HTERT RPE-1 (cell line): Measurements from ENCODE around the gene RAB6A.

ENCODE experiments used
- in situ Hi-C: fragments of 300-500 bp; cut with MboI; formaldehyde crosslinking; loops from 4 replicates; pipeline ENCODE4 v1.14.3; 2020; ENCODE audit warnings: low sequenced_read_pairs

Gene RAB6A

DNA sequence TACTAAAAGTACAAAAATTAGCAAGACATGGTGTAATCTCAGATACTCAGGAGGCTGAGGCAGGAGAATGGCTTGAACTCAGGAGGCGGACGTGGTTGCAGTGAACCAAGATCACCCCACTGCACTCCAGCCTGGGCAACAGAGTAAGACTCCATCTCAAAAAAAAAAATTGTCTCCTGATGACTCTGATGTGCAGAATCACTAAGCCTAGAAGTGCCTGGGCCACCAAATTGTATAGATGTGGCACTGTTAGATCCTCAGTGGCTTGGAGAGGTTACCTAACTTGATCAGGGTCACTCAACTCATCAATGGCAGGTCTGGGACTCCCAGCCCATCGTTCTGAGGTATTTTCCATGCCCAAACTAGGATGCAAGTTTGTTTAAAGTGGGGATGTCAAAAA, 103.9 kb downstream of the RAB6A start:
- in situ Hi-C loops, result no loop called here

DNA sequence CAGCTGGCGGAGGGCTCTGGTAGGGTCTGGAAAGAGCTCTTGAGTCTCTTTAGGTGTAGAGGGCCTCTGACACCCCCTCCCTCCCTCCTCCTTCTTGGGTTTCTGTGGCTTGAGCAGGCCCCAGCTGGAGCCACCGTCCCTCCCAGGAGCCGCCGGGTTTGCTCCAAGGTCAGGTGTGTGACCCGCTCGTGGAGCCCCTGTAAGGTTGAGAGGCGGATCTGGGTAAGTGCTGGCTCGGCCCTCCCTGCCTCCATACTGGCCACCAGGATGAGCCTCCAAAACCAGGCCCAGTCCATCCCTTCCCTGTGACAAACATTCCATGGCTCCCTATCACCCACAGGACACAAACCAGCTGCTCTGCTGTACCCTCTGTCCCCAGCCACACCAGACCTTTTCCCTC, 105.2 kb downstream of the RAB6A start:
- in situ Hi-C loops, result no loop called here

DNA sequence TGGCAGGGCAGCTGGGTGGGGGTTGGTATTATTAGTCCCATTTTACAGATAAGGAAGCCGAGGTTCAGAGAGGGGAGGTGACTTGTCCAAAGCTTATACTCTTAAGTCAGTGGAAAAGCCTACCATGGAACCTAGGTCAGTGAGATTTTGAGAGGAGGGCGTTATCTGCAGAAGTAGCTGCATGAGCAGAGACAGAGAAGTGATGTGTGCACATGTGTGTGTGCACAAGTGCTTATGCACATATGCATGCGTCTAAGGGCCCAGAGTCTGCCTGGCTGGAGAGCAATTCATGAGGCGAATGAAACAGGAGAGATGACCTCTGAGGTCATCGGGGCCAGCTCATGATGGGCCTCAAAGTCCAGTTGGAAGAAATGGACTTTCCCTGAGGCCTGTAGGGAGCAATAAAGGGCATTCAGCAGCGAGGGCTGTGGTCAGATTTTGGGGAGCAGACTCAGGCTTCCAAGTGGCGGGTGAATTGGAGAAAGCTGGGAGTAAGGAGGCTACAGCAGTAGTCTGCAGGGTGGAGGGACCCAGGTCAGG, 106.3 kb downstream of the RAB6A start:
- in situ Hi-C loops, result no loop called here

DNA sequence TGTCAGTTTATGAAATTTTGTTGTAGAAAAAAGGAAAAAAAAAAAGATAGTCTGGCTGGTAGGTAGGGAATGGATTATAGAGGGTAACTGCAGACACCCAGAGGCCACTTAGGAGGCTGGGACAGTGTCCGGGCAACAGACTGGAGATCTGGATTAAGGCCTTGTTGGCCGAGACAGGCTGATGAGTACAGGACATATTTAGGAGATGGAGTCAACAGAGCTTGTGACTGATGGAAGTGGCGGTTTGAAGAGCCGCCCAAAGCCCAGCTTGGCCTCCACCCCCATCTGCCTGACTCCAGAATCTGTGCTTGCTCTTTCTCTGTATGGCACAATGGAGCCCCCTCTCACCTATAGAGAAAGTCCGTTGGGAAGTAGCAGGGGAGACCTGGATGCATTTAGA, 106.9 kb downstream of the RAB6A start:
- in situ Hi-C loops, result no loop called here

DNA sequence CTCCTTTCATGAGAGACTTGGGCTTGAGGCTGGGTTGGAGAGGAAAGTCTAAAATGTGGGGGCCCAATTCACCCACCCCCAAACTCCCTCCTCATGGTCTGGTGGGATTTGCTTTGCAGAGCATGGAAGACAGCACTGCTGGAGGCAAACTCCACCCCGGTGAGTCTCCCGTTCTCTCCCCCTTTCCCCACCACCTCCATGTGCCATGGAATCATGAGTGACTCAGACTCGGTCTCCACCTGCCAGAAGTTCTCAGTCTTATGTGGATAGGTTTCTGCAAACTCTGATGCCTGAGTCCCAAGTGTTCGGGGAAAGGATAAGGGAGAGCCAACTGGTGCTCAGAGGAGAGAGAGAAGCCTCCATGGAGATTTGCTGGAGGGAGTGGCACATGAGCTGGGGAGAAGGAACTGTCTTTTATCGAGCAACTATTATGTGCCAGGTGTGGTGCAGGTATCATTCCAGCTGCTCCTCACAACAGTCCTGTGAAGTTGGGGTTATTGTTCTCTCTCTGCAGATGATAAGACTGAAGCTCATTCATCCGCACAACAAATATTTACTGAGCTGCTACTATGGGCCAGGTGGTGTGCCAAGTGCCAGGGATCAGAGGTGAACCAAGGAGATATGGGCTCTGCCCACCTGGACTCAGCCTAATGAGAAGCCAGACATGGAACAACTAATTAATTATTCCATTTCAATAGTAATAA, 107.9 kb downstream of the RAB6A start:
- in situ Hi-C loops, result no loop called here

DNA sequence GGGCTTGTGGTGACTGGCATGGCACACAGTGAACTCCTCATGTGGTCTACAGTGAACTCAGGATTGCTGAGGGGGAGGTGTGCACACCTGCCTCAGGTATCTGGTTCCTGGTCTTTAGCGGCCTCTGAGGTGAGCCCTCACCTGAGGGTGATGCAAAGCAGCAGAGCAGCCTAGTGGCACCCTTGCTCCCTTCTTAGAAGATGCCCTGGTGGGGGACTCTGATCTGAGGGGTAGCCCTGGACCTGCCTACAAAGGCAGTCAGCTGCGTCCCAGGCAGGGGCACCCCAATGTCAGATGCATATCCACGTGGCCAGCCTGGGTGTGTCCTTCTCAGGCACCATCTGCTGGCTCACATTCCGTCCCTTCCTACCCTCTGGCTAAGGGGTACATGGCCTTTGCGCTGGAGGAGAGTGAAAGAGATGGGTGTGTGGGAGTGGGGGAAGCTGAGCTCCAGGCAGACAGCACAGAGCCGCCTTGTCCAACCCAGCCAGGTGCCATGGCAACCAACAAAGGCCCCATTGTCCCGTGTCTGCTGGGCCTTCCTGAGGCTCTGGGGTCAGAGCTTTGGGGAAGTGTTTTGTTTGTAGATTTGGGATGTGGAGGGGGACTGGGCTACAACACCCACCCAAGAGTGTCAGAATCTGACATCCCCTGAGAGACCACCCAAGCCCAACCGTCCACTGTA, 108.7 kb downstream of the RAB6A start:
- in situ Hi-C loops, result no loop called here

DNA sequence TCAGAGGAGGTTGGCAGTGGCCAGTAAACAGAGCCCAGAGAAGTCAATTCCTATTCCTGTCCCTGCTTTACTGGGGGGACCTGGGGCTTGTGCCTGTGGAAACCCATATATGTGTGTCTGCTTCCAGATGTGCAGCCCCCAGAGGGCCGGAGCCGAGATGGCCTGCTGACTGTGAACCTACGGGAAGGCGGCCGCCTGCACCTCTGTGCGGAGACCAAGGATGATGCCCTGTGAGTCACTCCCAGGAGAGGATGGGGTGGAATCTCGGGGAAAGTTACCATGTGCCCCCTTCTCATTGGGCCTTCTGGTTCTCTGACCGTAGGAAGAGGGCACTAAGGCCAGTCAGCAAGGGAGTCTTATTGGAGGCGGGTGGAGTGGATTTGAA, 109.2 kb downstream of the RAB6A start:
- in situ Hi-C loops, result no loop called here

DNA sequence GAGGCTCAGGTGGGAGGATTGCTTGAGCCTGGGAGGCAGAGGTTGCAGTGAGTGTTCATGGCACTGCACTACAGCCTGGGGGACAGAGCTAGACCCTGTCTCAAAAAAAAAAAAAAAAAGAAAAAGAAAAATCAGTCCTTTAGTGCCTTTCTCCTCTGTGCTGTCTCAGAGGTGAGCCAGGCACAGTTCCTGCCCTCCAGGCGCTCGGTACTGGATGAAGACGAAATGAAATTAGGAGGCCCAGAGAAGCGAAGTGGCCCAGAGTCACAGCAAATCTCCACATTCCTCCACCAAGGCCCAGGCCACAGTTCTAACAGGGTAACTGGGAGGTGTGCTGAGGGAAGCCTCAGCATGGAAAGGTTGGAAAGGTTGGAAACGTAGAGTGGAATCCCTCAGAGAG, 109.6 kb downstream of the RAB6A start:
- in situ Hi-C loops, result no loop called here

DNA sequence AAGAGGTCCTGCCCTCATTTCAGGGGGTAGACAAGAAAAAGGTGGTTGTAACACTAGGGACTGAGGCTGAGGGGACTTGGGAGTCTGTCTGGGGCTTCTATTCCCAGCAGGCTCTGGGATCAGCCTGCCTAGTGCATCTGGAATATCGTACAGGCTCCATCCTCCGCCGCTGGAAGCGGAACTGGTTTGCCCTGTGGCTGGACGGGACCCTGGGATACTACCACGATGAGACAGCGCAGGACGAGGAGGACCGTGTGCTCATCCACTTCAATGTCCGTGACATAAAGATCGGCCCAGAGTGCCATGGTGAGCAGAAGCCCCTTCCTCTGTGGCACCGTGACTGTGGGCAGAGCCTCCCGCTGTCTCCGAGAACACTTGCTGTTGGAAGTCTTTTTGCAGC, 110.5 kb downstream of the RAB6A start:
- in situ Hi-C loops, result no loop called here

DNA sequence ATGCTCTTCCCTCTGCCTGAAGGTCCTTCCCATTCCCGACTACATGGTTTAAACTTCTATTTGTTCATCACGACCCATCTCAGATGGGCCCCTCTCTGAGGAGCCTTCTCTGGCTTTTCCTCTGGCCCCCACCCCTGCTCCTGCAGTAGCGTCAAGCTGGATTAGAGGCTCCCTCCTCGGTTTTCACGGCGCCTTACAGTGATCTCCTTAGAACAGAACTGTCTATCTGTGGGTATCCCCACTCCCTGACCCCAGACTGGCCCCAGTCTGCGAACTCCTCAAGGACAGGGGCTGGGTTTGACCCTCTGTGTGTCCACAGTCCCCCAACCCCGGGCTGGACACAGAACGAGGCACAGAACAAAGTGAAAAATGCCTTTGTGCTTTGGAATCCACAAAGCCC, 111.7 kb downstream of the RAB6A start:
- in situ Hi-C loops, result no loop called here

DNA sequence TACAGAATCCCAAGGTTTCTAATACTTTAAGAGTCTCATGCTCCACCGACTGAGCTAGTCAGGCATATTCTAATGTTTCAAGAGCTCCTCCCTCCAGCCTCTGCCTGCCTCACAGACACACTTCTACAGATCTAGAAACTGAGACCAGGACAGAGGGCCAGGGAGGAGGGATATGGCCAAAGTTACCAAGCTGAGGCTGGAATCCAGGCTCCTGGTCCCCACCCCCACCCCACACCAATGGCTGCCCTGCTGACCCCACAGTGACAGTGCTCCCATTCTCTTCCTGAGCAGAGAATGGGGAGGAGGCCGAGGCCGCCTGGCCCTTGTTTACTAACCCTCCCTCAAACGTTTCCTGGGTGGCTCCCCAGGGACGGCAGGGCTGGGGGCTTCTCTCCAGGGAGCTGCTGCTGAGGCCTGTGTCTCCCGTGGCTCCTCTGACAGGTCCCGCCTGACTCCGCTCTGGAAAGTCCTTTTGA, 112.3 kb downstream of the RAB6A start:
- in situ Hi-C loops, result no loop called here

DNA sequence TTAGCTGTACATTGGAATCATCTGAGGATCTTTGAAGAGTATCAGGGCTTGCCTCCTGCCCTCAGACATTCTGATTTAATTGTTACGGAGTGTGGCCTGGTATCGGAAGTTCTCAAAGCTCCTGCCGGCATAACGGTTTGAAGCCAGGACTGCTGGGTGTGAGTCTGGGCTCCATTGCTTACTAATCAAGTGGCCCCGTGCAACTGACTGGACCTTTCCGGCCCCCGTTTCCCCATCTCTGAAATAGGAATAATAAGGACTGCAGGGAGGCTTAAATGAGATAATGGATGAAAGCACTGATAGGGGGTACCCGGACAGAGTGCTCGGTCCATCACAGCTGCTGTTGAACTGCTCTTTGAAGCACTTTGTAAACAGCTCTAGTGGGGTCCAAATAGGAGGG, 112.8 kb downstream of the RAB6A start:
- in situ Hi-C loops, result no loop called here

DNA sequence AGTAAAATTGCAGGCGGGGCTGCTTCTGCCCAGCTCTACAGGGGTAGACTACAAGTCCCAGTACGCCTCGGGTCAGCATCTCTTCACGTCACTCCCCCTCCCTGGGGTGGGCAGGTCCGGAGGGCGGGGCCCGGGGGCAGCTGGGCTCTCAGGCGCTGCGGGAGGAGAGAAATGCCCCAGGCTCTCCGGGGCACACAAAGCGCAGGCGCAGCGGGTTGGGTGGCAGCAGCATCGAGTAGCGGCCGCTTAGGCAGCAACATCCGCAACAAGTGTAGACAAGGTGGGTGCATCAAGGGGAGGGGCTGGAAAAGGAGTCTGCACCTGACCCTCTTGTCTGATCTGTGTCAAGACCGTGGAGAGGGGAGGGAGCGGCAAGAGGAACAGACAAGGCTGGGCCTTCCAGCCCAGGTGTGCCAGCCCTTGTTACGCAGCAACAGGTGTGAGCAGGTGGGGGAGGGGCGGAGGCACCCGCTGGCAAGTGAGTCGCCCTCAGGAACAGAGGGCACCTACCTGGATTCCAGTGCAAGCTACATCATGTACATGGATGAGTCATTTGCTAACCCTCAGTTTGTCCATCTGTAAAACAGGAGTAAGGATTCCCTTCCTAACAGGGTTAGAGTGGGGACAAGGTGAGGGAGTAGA, 113.3 kb downstream of the RAB6A start:
- in situ Hi-C loops, result no loop called here

DNA sequence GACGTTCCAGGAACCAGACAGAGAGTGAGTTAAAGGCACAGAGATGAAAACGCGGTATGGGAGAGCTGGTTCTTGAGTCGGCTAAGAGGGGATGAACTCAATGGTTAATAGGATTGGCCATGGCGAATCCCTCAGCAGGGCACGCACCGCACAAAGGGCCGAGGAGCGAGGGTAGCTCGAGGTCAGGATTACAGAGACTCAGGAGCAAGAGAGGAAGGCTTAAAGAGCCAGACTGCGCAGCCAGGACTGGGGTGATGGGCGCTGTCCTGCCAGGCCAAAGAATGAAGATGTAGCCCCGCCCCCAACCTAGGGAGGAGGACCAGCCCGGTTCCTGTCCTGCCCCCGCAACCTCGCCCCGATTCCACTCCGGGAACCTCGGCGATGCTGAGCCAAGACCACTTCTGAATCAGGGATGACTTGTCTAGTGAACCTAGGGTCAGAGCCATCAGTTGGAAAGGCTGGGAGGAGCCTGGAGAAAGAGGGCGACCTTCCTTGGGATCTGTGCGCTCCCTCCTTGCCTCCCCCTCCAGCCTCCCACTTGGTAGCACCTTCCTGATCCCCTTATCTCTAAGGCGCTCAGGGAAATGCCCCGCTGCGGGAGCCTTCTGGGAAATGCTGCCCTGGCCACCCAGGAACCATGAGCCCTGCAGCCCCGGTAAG, 114.8 kb downstream of the RAB6A start, which contains the start of gene PLEKHB1:
PLEKHB1 (plus strand) TSS at position 610 of the 660 bp plus-strand sequence; CDS start at position 638, 28 bp downstream.
- in situ Hi-C loops, result no loop called here

DNA sequence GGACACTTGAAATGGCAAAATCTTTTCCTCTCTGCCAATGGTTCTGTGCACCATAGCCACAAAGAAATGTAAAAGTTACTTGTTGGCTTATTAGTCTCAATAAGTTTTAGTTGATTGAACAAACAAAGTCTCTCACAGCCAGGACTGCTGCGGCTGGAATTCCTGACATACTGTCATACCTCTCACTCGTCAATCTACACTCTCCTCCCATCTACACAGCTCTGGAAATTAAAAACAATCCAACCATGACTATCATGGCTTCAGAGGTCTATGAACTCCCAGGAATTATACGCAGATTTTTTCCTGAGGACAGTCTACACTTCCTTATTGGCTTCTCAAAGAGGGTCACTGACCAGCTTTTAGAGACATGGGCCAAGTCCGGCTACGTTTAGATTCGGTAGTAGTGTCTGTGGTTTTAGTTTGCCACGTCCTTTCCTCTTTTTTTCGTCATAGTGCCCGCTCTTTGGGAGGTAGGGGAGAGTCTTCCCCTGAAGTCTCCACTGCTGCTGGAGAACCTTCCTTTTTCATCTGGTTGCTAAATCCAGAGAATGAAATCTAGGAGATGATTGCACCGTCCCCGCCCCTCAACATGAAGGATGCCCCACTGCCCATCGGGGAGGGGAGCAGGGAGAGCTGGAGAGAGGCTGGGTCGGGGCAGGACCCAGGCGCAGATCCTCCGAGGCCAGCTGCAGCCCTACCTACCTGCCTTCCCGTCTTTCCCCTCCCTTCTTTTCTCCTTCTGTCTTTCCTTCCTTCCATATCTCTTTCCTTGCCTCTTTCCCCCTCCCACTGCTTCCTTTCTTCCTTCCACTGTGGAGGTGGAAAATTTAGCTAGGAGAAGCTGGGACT, 115.5 kb downstream of the RAB6A start:
- in situ Hi-C loops, result no loop called here

DNA sequence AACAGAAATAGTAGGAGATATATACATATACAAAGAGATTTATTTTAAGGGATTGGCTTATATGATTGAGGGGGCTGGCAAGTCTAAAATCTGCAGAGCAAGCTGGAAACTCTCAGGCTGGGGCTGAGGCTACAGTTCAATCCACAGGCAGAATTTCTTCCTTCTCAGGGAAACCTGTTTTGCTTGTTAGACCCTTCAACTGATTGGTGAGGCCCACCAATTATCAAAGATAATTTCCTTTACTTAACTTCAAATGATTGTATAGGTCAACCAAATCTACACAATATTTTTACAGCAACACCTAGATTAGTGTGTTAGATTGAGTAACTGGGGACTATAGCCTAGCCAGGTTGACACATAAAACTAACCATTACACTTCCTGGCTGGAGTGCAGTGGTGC, 119.2 kb downstream of the RAB6A start:
- in situ Hi-C loops, result no loop called here

DNA sequence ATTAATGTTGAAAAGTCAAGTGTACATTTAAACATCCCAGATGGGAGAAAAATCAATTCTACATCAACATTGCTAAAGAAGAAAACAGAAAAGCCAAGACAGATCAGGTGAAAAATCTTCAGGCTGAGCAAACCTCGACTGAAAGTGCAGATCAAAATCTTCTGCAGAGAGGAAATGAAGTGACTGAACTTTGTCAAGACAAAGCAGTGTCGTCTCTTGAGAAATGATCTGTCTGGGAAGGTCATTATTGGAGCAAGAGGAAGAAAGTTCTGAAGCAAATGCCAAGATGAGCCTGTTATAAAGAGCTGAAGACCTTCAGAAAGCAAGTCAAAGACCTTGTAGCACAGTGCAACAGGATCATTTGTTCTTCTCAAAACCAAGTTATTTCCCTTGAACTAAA, 120.3 kb downstream of the RAB6A start:
- in situ Hi-C loops, result no loop called here

DNA sequence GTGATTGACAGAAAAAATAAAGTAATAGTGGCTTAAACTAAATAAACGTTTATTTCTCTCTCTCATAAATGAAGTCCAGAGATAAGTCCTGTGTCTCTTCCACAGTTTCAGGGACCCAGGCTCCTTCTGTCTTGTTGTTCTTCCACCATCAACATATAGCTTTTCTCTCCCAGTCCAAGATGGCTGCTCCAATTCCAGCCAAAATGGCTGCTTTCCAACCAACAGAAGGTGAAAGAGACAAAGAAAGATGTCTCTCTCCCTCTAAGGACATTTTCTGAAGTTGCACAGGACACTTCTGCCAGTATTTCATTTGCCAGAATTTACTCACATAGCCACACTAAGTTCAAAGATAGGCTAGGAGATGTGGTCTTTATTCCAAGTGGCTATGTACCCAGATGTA, 123.9 kb downstream of the RAB6A start:
- in situ Hi-C loops, result no loop called here

DNA sequence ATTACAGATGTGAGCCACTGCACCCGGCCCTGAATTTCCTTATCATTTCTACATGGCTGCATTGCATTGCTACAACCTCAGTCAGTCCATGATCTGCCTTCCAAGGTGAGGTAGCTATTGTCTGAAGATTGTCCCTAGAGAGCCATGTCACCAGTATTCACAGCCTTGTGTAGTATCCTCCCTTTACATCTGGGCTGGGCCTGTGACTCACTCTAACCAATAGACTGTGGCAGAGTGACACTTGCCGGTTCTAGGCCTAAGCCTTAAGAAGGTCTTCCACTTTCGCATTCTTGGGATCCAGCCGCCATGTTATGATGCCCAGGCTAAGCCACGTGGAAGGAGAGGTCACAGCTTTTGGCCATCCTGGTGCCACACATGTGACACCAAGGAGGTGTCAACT, 124.6 kb downstream of the RAB6A start:
- in situ Hi-C loops, result no loop called here

DNA sequence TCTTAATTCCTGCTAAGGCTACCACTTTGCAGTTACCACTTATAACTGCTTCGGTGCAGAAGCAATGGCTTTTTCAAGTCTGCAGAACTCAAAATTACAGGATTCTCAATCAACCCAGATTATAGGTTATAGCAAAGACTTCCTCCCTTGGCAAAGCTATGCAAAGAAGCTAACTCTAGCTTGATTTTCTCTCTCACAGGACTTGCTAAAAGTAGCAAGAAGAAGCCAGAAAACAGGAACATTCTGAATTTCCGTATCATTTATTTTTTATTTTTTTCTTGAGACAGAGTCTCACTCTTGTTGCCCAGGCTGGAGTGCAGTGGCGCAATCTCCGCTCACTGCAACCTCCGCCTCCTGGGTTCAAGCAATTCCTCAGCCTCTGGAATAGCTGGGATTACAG, 125.2 kb downstream of the RAB6A start:
- in situ Hi-C loops, result no loop called here
